Activated naive CD4-positive, alpha-beta T cell treated with anti-CD3 and anti-CD28 coated beads, Interleukin-2, amount 50 U/mL, for 24 hours (primary cell): ENCODE data around the gene MMS22L.
"Not testable (repeated sequence)": the region's sequence is repeated elsewhere in the genome, so short reads cannot be mapped to it uniquely, and the experiment has no call there.

Experiments used
- H3K27ac Mint-ChIP-seq: one replicate; pipeline ENCODE4 v1.8.0; 2021; ENCODE audit warnings: mild to moderate bottlenecking, mixed read lengths
- H3K27me3 Mint-ChIP-seq: one replicate; pipeline ENCODE4 v1.8.0; 2021; ENCODE audit warnings: mixed read lengths
- H3K36me3 Mint-ChIP-seq: one replicate; pipeline ENCODE4 v1.8.0; 2021; ENCODE audit warnings: mixed read lengths
- H3K4me1 Mint-ChIP-seq: one replicate; pipeline ENCODE4 v1.8.0; 2021; ENCODE audit warnings: mixed read lengths
- H3K4me3 Mint-ChIP-seq: one replicate; pipeline ENCODE4 v1.8.0; 2021; ENCODE audit warnings: mild to moderate bottlenecking, mixed read lengths
- H3K9me3 Mint-ChIP-seq: one replicate; pipeline ENCODE4 v1.8.0; 2021; ENCODE audit warnings: mixed read lengths

Gene MMS22L

GRCh38 chr6:97189767-97190166 is 93.2 kb downstream of the MMS22L start:
- Mint-ChIP-seq H3K4me1 (no peaks in the 10 kb centered on the region), H3K36me3 (peaks cover 3% of the 10 kb centered on the region), H3K9me3 (no peaks in the 10 kb centered on the region), H3K4me3 (no peak overlapping the region), H3K27me3 (no peaks in the 10 kb centered on the region), H3K27ac (no peak overlapping the region)

- Mint-ChIP-seq H3K36me3 (no peaks in the 10 kb centered on the region), H3K27me3 (no peaks in the 10 kb centered on the region), H3K9me3 (no peaks in the 10 kb centered on the region), H3K27ac (no peak overlapping the region), H3K4me3 (no peak overlapping the region), H3K4me1 (no peaks in the 10 kb centered on the region)
These were observed 95.1 kb downstream of the MMS22L start for GRCh38 chr6:97187951-97188350.

- Mint-ChIP-seq H3K27ac (no peak overlapping the region), H3K4me1 (no peaks in the 10 kb centered on the region), H3K4me3 (no peak overlapping the region), H3K9me3 (no peaks in the 10 kb centered on the region), H3K27me3 (no peaks in the 10 kb centered on the region), H3K36me3 (no peaks in the 10 kb centered on the region)
These were observed 96.5 kb downstream of the MMS22L start for GRCh38 chr6:97186416-97186999.

- Mint-ChIP-seq H3K4me1 (no peaks in the 10 kb centered on the region), H3K36me3 (peaks cover 14% of the 10 kb centered on the region), H3K9me3 (no peaks in the 10 kb centered on the region), H3K4me3 (no peak overlapping the region), H3K27me3 (no peaks in the 10 kb centered on the region), H3K27ac (no peak overlapping the region)
These were observed 105.1 kb downstream of the MMS22L start for GRCh38 chr6:97177905-97178304.

- Mint-ChIP-seq H3K4me1 (no peaks in the 10 kb centered on the region), H3K27me3 (no peaks in the 10 kb centered on the region), H3K9me3 (no peaks in the 10 kb centered on the region), H3K4me3 (no peak overlapping the region), H3K27ac (no peak overlapping the region), H3K36me3 (peaks cover 17% of the 10 kb centered on the region)
These were observed 106.5 kb downstream of the MMS22L start for GRCh38 chr6:97176468-97176867.

- no peaks in the 10 kb centered on the region for H3K4me1 Mint-ChIP-seq
- no peak overlapping the region for H3K4me3 Mint-ChIP-seq
- peaks cover 21% of the 10 kb centered on the region for H3K36me3 Mint-ChIP-seq
- H3K27ac Mint-ChIP-seq, result no peak overlapping the region
- H3K9me3 Mint-ChIP-seq, result no peaks in the 10 kb centered on the region
- H3K27me3 Mint-ChIP-seq, result no peaks in the 10 kb centered on the region
These were observed 107.2 kb downstream of the MMS22L start for GRCh38 chr6:97175806-97176205.

- H3K9me3 Mint-ChIP-seq, result no peaks in the 10 kb centered on the region
- no peak overlapping the region for H3K27ac Mint-ChIP-seq
- H3K4me3 Mint-ChIP-seq, result no peak overlapping the region
- H3K4me1 Mint-ChIP-seq, result no peaks in the 10 kb centered on the region
- no peaks in the 10 kb centered on the region for H3K27me3 Mint-ChIP-seq
- peaks cover 21% of the 10 kb centered on the region for H3K36me3 Mint-ChIP-seq
These were observed 108.5 kb downstream of the MMS22L start for GRCh38 chr6:97174471-97174870.

- Mint-ChIP-seq H3K4me3 (no peak overlapping the region), H3K27ac (no peak overlapping the region), H3K36me3 (peaks cover 43% of the 10 kb centered on the region), H3K27me3 (no peaks in the 10 kb centered on the region), H3K4me1 (no peaks in the 10 kb centered on the region), H3K9me3 (peaks cover 13% of the 10 kb centered on the region)
These were observed 122.7 kb downstream of the MMS22L start for GRCh38 chr6:97160280-97160679.

GRCh38 chr6:97155447-97155846 is 127.6 kb downstream of the MMS22L start:
- H3K27ac Mint-ChIP-seq, result not testable (repeated sequence)
- H3K36me3 Mint-ChIP-seq, result peaks cover 25% of the 10 kb centered on the region

GRCh38 chr6:97154015-97154414 is 129.0 kb downstream of the MMS22L start:
- Mint-ChIP-seq H3K36me3 (peaks cover 25% of the 10 kb centered on the region), H3K4me1 (no peaks in the 10 kb centered on the region), H3K4me3 (no peak overlapping the region), H3K9me3 (peaks cover 7% of the 10 kb centered on the region), H3K27ac (no peak overlapping the region), H3K27me3 (no peaks in the 10 kb centered on the region)

More at GRCh38 chr6:97155447-97155846, 127.6 kb downstream of the MMS22L start:
- not testable (repeated sequence) for H3K27me3 Mint-ChIP-seq, H3K4me1 Mint-ChIP-seq, H3K4me3 Mint-ChIP-seq, H3K9me3 Mint-ChIP-seq

- Mint-ChIP-seq H3K27ac (no peak overlapping the region), H3K4me3 (no peak overlapping the region), H3K27me3 (no peaks in the 10 kb centered on the region), H3K9me3 (no peaks in the 10 kb centered on the region), H3K36me3 (peaks cover 12% of the 10 kb centered on the region), H3K4me1 (no peaks in the 10 kb centered on the region)
These were observed 131.4 kb downstream of the MMS22L start for GRCh38 chr6:97151601-97152000.

GRCh38 chr6:97150932-97151331 is 132.1 kb downstream of the MMS22L start:
- H3K9me3 Mint-ChIP-seq, result no peaks in the 10 kb centered on the region
- no peaks in the 10 kb centered on the region for H3K4me1 Mint-ChIP-seq
- no peak overlapping the region for H3K4me3 Mint-ChIP-seq
- H3K36me3 Mint-ChIP-seq, result peaks cover 11% of the 10 kb centered on the region
- no peak overlapping the region for H3K27ac Mint-ChIP-seq
- H3K27me3 Mint-ChIP-seq, result no peaks in the 10 kb centered on the region

- no peaks in the 10 kb centered on the region for H3K9me3 Mint-ChIP-seq
- H3K4me3 Mint-ChIP-seq, result no peak overlapping the region
- H3K4me1 Mint-ChIP-seq, result no peaks in the 10 kb centered on the region
- H3K27me3 Mint-ChIP-seq, result no peaks in the 10 kb centered on the region
- H3K36me3 Mint-ChIP-seq, result peaks cover 9% of the 10 kb centered on the region
- H3K27ac Mint-ChIP-seq, result no peak overlapping the region
These were observed 135.6 kb downstream of the MMS22L start for GRCh38 chr6:97147421-97147820.

- Mint-ChIP-seq H3K4me3 (no peak overlapping the region), H3K4me1 (no peaks in the 10 kb centered on the region), H3K9me3 (no peaks in the 10 kb centered on the region), H3K27ac (no peak overlapping the region), H3K36me3 (peaks cover 9% of the 10 kb centered on the region), H3K27me3 (no peaks in the 10 kb centered on the region)
These were observed 137.3 kb downstream of the MMS22L start for GRCh38 chr6:97145691-97146090.

- H3K27ac Mint-ChIP-seq, result no peak overlapping the region
- H3K36me3 Mint-ChIP-seq, result peaks cover 3% of the 10 kb centered on the region
- H3K4me3 Mint-ChIP-seq, result no peak overlapping the region
- no peaks in the 10 kb centered on the region for H3K4me1 Mint-ChIP-seq
- H3K27me3 Mint-ChIP-seq, result no peaks in the 10 kb centered on the region
- H3K9me3 Mint-ChIP-seq, result no peaks in the 10 kb centered on the region
These were observed 141.3 kb downstream of the MMS22L start for GRCh38 chr6:97141756-97142155.

GRCh38 chr6:97138581-97138980 is 144.4 kb downstream of the MMS22L start:
- Mint-ChIP-seq H3K9me3 (no peaks in the 10 kb centered on the region), H3K27me3 (no peaks in the 10 kb centered on the region), H3K4me3 (no peak overlapping the region), H3K27ac (no peak overlapping the region), H3K4me1 (no peaks in the 10 kb centered on the region), H3K36me3 (peaks cover 2% of the 10 kb centered on the region)

GRCh38 chr6:97136626-97137358 is 146.2 kb downstream of the MMS22L start:
- no peaks in the 10 kb centered on the region for H3K4me1 Mint-ChIP-seq
- H3K27me3 Mint-ChIP-seq, result no peaks in the 10 kb centered on the region
- no peaks in the 10 kb centered on the region for H3K9me3 Mint-ChIP-seq

More at GRCh38 chr6:97136626-97137358, 146.2 kb downstream of the MMS22L start:
- no peak overlapping the region for H3K27ac Mint-ChIP-seq
- no peak overlapping the region for H3K4me3 Mint-ChIP-seq
- peaks cover 2% of the 10 kb centered on the region for H3K36me3 Mint-ChIP-seq
